ENCODE data around the gene RNF2. TPM values are rescaled to one million over a fixed set of nuclear protein-coding genes. Genes with fewer than 3 reads are reported as not detected.
"Not testable (repeated sequence)": the region's sequence is repeated elsewhere in the genome, so short reads cannot be mapped to it uniquely, and the experiment has no call there.

RNF2 gene
- total RNA-seq, 1 donor = 29.1 TPM

- no peak for DNase-seq (ENCODE audit: low read depth in 2 of 3, low spot score in 2 of 3)
These were observed 1.3 kb downstream of the RNF2 start for GRCh38 chr1:185046668-185047067.

GRCh38 chr1:185049670-185050069, 4.3 kb downstream of the RNF2 start:
- DNase-seq (ENCODE audit: low read depth in 2 of 3, low spot score in 2 of 3) = no peak

- DNase-seq (ENCODE audit: low read depth in 2 of 3, low spot score in 2 of 3) = no peak
These were observed 5.6 kb downstream of the RNF2 start for GRCh38 chr1:185050823-185051451.

GRCh38 chr1:185053204-185053603, 7.8 kb downstream of the RNF2 start:
- DNase-seq (ENCODE audit: low read depth in 2 of 3, low spot score in 2 of 3) = no peak

GRCh38 chr1:185054365-185055060, 9.2 kb downstream of the RNF2 start:
- DNase-seq (ENCODE audit: low read depth in 2 of 3, low spot score in 2 of 3) = no peak

GRCh38 chr1:185058110-185058509, 12.8 kb downstream of the RNF2 start:
- DNase-seq (ENCODE audit: low read depth in 2 of 3, low spot score in 2 of 3) = no peak

DNA sequence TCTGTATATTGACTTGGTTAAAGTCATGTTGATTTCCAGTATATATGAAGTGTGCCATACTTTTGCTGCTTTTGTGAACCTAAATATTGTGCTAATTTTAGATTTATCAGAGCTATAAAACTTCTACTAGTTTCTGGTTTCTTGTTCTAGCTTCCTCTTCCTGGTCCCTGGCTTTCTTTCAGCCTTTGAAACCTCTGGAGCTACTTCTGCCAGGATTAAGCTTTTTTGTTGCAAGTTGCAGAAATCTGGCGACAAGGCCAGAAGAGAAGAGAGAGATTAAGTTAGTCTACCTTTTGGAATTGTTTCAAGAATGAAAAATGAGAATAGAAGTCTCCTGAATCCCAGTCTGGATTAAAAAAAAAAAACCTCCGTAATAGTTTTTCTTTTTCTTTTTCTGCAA, 13.5 kb downstream of the RNF2 start:
- no peak for DNase-seq (ENCODE audit: low read depth in 2 of 3, low spot score in 2 of 3)

DNA sequence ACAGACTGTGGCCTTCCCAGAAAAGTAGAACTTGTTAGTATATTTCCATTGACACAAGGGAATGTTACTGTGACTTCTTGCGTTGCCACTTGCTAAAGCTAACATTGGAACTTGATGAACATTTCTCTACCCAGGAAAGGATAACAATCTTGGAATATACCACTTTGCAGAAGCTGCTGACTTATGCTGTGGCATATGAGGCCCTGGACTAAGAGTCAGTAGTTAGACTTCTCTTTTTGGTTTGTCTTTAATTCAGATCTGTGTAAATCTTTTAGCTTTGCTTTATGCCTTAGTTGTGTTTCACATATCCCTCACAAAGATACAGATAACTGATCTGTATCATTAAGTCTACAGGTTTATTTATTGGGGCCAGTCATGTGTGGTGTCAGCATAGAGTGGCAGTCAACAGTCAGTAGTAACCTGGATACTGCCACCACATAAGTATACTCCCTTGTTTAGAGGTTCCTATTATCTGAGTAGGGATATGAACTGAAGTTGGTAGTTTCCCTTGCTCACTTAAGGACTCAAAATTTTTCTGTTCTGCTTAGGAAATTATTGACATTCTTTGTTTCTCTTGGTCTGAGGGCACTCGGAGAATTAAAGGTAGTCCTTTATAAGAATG, 14.7 kb downstream of the RNF2 start:
- DNase-seq (ENCODE audit: low read depth in 2 of 3, low spot score in 2 of 3) = no peak

GRCh38 chr1:185062710-185063370, 17.5 kb downstream of the RNF2 start:
- DNase-seq (ENCODE audit: low read depth in 2 of 3, low spot score in 2 of 3) = peak in 2 of 3 donors; percentile 23 to 49

- DNase-seq (ENCODE audit: low read depth in 2 of 3, low spot score in 2 of 3) = no peak
These were observed 18.4 kb downstream of the RNF2 start for GRCh38 chr1:185063719-185064118.

DNA sequence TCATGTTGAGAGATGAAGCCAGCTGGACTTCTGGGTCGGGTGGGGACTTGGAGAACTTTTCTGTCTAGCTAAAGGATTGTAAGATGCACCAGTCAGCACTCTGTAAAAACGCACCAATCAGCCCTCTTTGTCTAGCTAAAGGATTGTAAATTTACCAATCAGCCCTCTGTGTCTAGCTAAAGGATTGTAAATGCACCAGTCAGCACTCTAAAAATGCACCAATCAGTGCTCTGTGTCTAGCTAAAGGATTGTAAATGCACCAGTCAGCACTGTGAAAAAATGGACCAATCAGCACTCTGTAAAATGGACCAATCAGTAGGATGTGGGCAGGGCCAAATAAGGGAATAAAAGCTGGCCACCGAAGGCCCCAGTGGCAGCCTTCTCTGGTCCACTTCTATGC, 19.6 kb downstream of the RNF2 start:
- DNase-seq (ENCODE audit: low read depth in 2 of 3, low spot score in 2 of 3) = not testable (repeated sequence)

DNA sequence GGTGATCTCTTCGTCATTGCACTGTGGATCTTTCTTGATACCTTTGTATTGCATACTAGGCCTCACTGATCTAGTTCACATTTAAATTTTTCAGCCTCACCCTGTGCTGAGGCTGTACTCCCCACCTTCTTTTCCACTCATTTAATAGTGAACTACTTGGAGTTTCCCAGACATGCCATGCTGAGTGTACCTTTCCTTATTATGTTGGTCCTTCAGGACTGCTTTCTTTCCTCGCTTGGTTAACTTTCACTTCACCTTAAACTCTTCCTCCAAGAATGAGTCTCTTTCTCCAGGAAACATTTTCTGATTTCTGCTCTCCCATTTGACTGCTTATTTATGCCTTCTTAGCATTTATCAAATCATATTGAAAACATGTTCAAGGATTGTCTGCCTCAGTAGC, 20.8 kb downstream of the RNF2 start:
- no peak for DNase-seq (ENCODE audit: low read depth in 2 of 3, low spot score in 2 of 3)

- DNase-seq (ENCODE audit: low read depth in 2 of 3, low spot score in 2 of 3) = no peak
These were observed 23.0 kb downstream of the RNF2 start for GRCh38 chr1:185068341-185068740.

GRCh38 chr1:185069202-185069772, 23.9 kb downstream of the RNF2 start:
- DNase-seq (ENCODE audit: low read depth in 2 of 3, low spot score in 2 of 3) = no peak

- no peak for DNase-seq (ENCODE audit: low read depth in 2 of 3, low spot score in 2 of 3)
These were observed 24.7 kb downstream of the RNF2 start for GRCh38 chr1:185070051-185070450.

DNA sequence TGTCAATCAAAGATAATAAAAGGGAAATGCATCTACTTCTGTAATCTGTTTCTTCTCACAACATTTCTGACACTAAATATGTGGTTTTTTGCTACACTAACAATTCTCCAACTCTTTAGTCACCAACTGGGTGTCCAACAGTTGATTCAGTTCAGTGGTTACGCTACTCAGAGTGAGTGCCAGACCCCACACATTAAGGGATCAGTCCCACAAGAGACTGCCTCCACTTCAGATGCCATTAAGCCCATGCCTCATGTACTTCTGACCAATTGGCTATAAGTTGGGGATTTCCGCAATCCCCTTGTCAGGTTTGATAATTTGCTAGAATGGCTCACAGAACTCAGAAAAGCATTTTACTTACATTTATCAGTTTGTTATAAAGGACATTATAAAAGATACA, 28.4 kb downstream of the RNF2 start:
- peak in 1 of 3 donors; percentile 32 for DNase-seq (ENCODE audit: low read depth in 2 of 3, low spot score in 2 of 3)

GRCh38 chr1:185074307-185074706, 28.9 kb downstream of the RNF2 start:
- no peak for DNase-seq (ENCODE audit: low read depth in 2 of 3, low spot score in 2 of 3)

DNA sequence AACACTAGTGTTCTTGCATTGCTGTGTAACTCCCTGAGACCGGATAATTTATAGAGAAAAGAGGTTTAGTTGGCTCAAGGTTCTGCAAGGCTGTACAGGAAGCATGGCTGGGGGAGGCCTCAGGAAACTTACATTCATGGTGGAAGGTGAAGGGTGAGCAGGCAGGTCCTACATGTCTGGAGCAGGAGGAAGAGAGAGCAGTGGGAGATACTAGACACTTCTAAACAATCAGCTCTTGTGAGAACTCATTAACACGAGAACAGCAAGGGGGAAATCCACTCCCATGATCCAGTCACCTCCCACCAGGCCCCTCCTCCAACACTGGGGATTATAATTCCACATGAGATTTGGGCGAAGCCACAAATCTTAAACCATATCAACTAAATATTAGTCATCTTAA, 30.1 kb downstream of the RNF2 start:
- no peak for DNase-seq (ENCODE audit: low read depth in 2 of 3, low spot score in 2 of 3)

GRCh38 chr1:185077374-185077773, 32.0 kb downstream of the RNF2 start:
- no peak for DNase-seq (ENCODE audit: low read depth in 2 of 3, low spot score in 2 of 3)

GRCh38 chr1:185080422-185080821, 35.1 kb downstream of the RNF2 start:
- no peak for DNase-seq (ENCODE audit: low read depth in 2 of 3, low spot score in 2 of 3)

GRCh38 chr1:185083818-185084217, 38.5 kb downstream of the RNF2 start:
- no peak for DNase-seq (ENCODE audit: low read depth in 2 of 3, low spot score in 2 of 3)
